ENCODE measurements around the gene MNAT1.
"Not testable (repeated sequence)": the region's sequence is repeated elsewhere in the genome, so short reads cannot be mapped to it uniquely, and the experiment has no call there.

The MNAT1 gene

GRCh38 chr14:60722357-60723115, 12.0 kb upstream of the MNAT1 start:
- Mint-ChIP-seq H3K4me1 (peaks cover 16% of the 10 kb centered on the region), H3K9me3 (no peaks in the 10 kb centered on the region), H3K27me3 (peaks cover 91% of the 10 kb centered on the region), H3K27ac (ENCODE audit: low read depth) (no peak overlapping the region), H3K36me3 (ENCODE audit: insufficient read depth) (peaks cover 9% of the 10 kb centered on the region), H3K4me3 (peak overlapping the region; percentile 82)
- DNase-seq (ENCODE audit: low spot score in 2 of 2) (no peak), ATAC-seq (replicated peaks; ENCODE audit: extremely low read depth, poor library complexity, severe bottlenecking) (peak; percentile 29)

DNA sequence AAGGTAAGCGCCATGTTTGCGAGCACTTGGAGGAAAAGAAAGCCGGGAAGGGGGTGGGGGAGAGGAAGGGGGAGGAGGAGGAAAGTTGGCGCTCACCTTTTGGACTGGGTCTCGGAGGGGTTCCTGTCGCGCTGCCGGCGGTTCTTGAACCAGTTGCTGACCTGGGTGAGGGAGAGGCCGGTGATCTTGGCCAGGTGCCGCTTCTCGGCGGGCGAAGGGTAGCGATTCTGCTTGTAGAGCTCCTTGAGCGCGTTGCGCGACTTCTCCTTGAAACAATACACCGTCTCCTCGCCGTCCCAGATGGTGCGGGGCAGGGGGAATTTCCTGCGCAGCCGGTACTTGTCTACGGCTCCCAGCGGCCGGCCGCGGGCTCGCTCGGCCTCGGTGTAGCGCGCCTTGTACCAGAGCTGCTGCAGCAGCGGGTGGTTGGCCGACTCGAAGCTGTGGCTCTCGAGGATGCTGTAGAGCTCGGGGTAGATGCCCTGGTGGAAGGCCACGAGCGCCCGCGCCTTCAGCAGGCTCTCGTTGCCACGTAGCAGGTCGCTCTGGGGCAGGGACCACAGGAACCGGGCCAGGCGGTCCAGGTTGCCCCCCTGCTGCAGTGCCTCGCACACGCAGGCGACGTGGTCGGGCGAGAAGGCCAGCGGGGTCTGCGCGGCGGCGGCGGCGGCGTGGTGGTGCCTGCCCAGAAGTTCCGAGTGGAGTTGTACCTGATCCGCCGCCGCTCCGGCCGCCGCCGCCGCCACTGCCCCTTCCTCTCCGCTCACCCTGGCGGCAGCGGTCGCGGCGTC, 11.2 kb upstream of the MNAT1 start:
- ATAC-seq (replicated peaks; ENCODE audit: extremely low read depth, poor library complexity, severe bottlenecking) (peak; percentile 39), DNase-seq (ENCODE audit: low spot score in 2 of 2) (no peak)
- Mint-ChIP-seq H3K4me1 (peaks cover 16% of the 10 kb centered on the region), H3K36me3 (ENCODE audit: insufficient read depth) (peaks cover 9% of the 10 kb centered on the region), H3K9me3 (no peaks in the 10 kb centered on the region), H3K27me3 (peaks cover 94% of the 10 kb centered on the region), H3K4me3 (peak overlapping the region; percentile 82), H3K27ac (ENCODE audit: low read depth) (no peak overlapping the region)

DNA sequence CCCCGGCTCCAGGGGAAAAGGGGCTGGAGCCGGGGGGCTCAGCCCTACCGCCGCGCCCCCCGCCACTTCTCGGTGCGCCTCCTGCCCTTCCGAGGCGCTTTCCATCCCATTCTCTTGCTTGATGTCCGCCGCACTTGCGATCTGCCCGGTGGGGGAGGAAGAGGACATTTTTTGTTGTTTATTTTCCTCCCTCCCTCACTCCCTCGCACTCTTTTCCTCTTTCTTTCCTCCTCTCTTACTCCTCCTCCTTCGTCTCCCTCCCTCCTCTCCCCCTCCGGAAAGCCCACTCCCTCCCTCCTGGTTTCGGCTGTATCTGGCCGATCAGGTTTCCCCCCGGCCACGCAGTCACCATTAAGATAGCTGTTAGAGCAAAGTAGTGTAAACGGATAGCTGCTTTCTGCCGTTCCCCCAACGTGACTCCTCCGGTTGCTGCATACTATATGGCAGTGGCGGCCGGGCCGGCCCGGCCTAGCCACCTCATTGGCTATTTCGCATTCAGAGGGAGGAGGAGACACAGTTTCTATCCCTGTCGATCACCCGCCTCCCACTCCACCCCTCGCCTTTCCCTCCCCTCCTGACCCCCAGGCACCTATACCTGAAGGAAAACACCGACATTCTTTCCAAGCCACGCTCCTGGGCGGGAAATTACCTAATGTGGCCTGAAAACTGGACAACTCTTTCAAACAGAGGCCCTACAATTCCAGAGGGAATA, 10.5 kb upstream of the MNAT1 start, which contains the start of gene SIX4:
SIX4 (minus strand) TSS at position 445 of the 712 bp plus-strand sequence; CDS start at position 168, 277 bp downstream.
- H3K4me3 Mint-ChIP-seq: peak within 1 kb of the TSS; percentile 82
- no peaks in the 10 kb centered on the region for H3K9me3 Mint-ChIP-seq
- H3K36me3 Mint-ChIP-seq (ENCODE audit: insufficient read depth): peaks cover 9% of the 10 kb centered on the region
- ATAC-seq (replicated peaks; ENCODE audit: extremely low read depth, poor library complexity, severe bottlenecking) (no peak), DNase-seq (ENCODE audit: low spot score in 2 of 2) (no peak)
- peaks cover 94% of the 10 kb centered on the region for H3K27me3 Mint-ChIP-seq
- H3K27ac Mint-ChIP-seq (ENCODE audit: low read depth): no peak within 1 kb of the TSS
- peaks cover 16% of the 10 kb centered on the region for H3K4me1 Mint-ChIP-seq

- H3K4me3 Mint-ChIP-seq; H3K36me3 Mint-ChIP-seq (ENCODE audit: insufficient read depth); H3K9me3 Mint-ChIP-seq; ATAC-seq (replicated peaks; ENCODE audit: extremely low read depth, poor library complexity, severe bottlenecking); DNase-seq (ENCODE audit: low spot score in 2 of 2); H3K27ac Mint-ChIP-seq (ENCODE audit: low read depth): not testable (repeated sequence)
- Mint-ChIP-seq H3K27me3 (peaks cover 51% of the 10 kb centered on the region), H3K4me1 (peaks cover 19% of the 10 kb centered on the region)
These were observed 3.3 kb upstream of the MNAT1 start for GRCh38 chr14:60731291-60731690.

DNA sequence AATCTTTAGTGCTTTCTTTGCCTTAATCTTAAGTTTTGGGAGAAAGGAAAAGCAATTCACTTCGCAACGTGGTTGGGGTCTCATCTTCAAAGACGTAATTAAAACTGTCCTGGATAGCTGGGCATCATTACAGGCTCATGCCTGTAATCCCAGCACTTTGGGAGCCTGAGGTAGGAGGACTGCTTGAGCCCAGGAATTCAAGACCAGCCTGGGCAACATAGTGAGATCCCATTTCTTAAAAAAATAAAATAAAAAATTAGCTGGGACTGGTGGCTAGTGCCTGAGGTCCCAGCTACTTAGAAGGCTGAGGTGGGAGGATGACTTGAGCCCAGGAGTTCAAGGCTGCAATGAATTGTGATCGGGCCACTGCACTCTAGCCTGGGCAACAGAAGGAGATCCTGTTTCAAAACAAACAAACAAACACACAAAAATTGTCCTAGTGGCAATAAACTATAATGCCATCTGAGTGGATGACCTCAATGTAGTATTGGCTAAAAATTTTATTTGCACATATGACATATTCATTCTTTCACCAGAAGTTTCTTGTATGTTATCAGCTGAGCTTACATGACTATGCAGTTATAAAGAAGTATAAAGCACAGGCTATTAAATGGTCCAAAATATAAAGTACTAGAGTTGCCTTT, 1.6 kb upstream of the MNAT1 start:
- H3K4me1 Mint-ChIP-seq: peaks cover 20% of the 10 kb centered on the region
- no peak overlapping the region for H3K4me3 Mint-ChIP-seq
- no peak for DNase-seq (ENCODE audit: low spot score in 2 of 2)
- peaks cover 34% of the 10 kb centered on the region for H3K27me3 Mint-ChIP-seq
- ATAC-seq (replicated peaks; ENCODE audit: extremely low read depth, poor library complexity, severe bottlenecking): no peak
- peaks cover 4% of the 10 kb centered on the region for H3K36me3 Mint-ChIP-seq (ENCODE audit: insufficient read depth)
- H3K27ac Mint-ChIP-seq (ENCODE audit: low read depth): no peak overlapping the region
- no peaks in the 10 kb centered on the region for H3K9me3 Mint-ChIP-seq

DNA sequence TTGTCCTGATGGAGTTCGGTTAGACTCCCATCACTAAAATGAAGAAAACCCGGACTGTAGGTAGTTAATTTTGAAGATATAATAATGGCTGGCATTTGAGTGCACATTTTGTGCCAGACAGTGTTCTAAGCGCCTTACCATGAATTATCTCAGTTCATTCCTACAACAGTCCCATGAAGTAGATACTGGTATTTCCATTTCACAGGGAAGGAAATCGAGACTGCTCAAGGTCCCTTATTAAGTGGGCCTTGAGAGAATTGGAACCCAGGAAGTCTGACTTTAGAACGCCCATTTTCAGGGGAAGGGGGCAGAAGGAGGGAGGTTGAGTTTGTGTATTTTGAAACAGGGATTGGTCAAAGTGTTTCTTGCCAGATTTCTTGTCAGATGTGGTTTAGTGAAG, 855 bp downstream of the MNAT1 start:
- H3K27ac Mint-ChIP-seq (ENCODE audit: low read depth): no peak overlapping the region
- ATAC-seq (replicated peaks; ENCODE audit: extremely low read depth, poor library complexity, severe bottlenecking) (no peak), DNase-seq (ENCODE audit: low spot score in 2 of 2) (no peak)

DNA sequence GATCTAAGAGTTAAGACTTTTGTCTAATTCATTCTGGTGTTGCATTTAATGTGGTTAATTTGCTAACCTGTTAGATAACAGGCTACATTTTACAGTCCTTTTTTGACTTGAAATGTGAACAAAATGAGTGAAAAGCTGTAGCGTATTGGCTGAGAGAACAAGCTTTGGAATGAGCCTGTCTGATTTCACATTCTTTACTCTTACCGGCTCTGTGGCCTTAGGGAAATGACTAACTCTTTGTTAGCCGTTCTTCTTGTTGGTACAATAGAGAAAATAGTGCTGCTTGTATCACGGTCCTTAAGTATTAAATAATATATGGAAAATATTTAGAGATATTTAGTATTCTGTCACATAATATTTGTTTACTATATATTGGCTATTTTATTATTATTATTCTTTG, 1.9 kb downstream of the MNAT1 start:
- Mint-ChIP-seq H3K27ac (ENCODE audit: low read depth) (no peak overlapping the region), H3K9me3 (no peaks in the 10 kb centered on the region), H3K4me1 (peaks cover 33% of the 10 kb centered on the region), H3K27me3 (no peaks in the 10 kb centered on the region), H3K4me3 (peak overlapping the region; percentile 100), H3K36me3 (ENCODE audit: insufficient read depth) (peaks cover 4% of the 10 kb centered on the region)
- DNase-seq (ENCODE audit: low spot score in 2 of 2) (no peak), ATAC-seq (replicated peaks; ENCODE audit: extremely low read depth, poor library complexity, severe bottlenecking) (no peak)

More for the DNA sequence above, 855 bp downstream of the MNAT1 start:
- peaks cover 33% of the 10 kb centered on the region for H3K4me1 Mint-ChIP-seq
- H3K4me3 Mint-ChIP-seq: peak overlapping the region; percentile 100
- no peaks in the 10 kb centered on the region for H3K9me3 Mint-ChIP-seq
- H3K36me3 Mint-ChIP-seq (ENCODE audit: insufficient read depth): peaks cover 4% of the 10 kb centered on the region
- peaks cover 10% of the 10 kb centered on the region for H3K27me3 Mint-ChIP-seq

GRCh38 chr14:60738843-60739508, 4.4 kb downstream of the MNAT1 start:
- no peaks in the 10 kb centered on the region for H3K9me3 Mint-ChIP-seq
- H3K4me3 Mint-ChIP-seq: no peak overlapping the region
- peaks cover 10% of the 10 kb centered on the region for H3K36me3 Mint-ChIP-seq (ENCODE audit: insufficient read depth)
- no peak for ATAC-seq (replicated peaks; ENCODE audit: extremely low read depth, poor library complexity, severe bottlenecking)
- H3K27ac Mint-ChIP-seq (ENCODE audit: low read depth): no peak overlapping the region
- H3K4me1 Mint-ChIP-seq: peaks cover 33% of the 10 kb centered on the region
- no peaks in the 10 kb centered on the region for H3K27me3 Mint-ChIP-seq
- no peak for DNase-seq (ENCODE audit: low spot score in 2 of 2)

DNA sequence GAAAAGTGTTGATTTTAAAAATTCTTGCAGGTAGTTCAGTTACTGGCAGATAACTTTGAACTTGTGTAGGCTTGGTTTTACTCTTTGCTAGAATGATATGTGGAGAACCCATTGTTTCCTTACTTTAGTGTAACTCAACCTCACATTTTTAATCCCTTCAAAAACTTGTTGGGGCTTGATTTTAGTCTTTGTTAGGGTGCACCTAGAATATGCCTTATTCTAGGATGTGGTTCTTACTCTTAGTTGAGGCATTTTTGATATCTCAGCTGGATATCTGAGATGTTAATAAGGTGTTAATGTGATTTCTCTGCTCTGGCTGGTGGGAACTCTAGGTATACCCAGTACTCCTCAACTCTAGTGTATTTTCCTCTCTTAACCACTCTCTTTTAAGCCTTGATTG, 10.0 kb downstream of the MNAT1 start:
- H3K9me3 Mint-ChIP-seq: no peaks in the 10 kb centered on the region
- no peak for ATAC-seq (replicated peaks; ENCODE audit: extremely low read depth, poor library complexity, severe bottlenecking)
- peaks cover 20% of the 10 kb centered on the region for H3K4me1 Mint-ChIP-seq
- H3K4me3 Mint-ChIP-seq: no peak overlapping the region
- H3K36me3 Mint-ChIP-seq (ENCODE audit: insufficient read depth): peaks cover 5% of the 10 kb centered on the region
- no peak for DNase-seq (ENCODE audit: low spot score in 2 of 2)
- no peak overlapping the region for H3K27ac Mint-ChIP-seq (ENCODE audit: low read depth)
- H3K27me3 Mint-ChIP-seq: no peaks in the 10 kb centered on the region

- H3K4me3 Mint-ChIP-seq: peak overlapping the region; percentile 43
- no peaks in the 10 kb centered on the region for H3K9me3 Mint-ChIP-seq
- peaks cover 11% of the 10 kb centered on the region for H3K36me3 Mint-ChIP-seq (ENCODE audit: insufficient read depth)
- H3K4me1 Mint-ChIP-seq: peaks cover 22% of the 10 kb centered on the region
- H3K27ac Mint-ChIP-seq (ENCODE audit: low read depth): peak overlapping the region; percentile 61
- peak; percentile 97 for ATAC-seq (replicated peaks; ENCODE audit: extremely low read depth, poor library complexity, severe bottlenecking)
- H3K27me3 Mint-ChIP-seq: no peaks in the 10 kb centered on the region
- DNase-seq (ENCODE audit: low spot score in 2 of 2): peak in 1 of 2 donors; percentile 59
These were observed 18.9 kb downstream of the MNAT1 start for GRCh38 chr14:60753264-60754119.

DNA sequence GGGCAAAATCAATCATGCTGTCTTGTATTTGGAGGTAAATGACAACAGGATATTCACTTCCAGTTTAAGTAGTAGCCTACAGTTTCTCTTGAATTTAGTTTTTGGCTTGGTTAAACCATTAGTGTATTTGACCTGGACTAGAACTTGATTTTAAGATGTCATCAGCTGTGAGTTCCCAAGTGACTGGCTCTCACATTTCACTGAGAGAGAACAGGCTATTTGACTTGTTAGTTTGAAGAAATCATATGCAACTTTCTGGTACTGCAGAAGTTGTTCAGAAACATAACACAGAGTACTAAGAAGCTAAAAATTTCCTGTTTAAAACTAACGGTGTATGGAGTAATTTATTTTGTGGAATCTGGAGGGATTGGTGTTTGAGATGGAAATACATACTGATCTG, 22.3 kb downstream of the MNAT1 start:
- Mint-ChIP-seq H3K9me3 (no peaks in the 10 kb centered on the region), H3K27ac (ENCODE audit: low read depth) (no peak overlapping the region), H3K4me3 (no peak overlapping the region), H3K4me1 (peaks cover 32% of the 10 kb centered on the region), H3K36me3 (ENCODE audit: insufficient read depth) (peaks cover 13% of the 10 kb centered on the region), H3K27me3 (no peaks in the 10 kb centered on the region)
- no peak for DNase-seq (ENCODE audit: low spot score in 2 of 2)
- ATAC-seq (replicated peaks; ENCODE audit: extremely low read depth, poor library complexity, severe bottlenecking): no peak

Data from central memory CD8-positive, alpha-beta T cell (primary cell).